Measurements from ENCODE around the gene STOM. TPM values are rescaled to one million over a fixed set of nuclear protein-coding genes. Genes with fewer than 3 reads are reported as not detected.
A peak's percentile ranks its signal among the peaks of the same experiment; 100 is the strongest.

STOM gene
- total and polyA plus RNA-seq, 4 donors: 40.5 to 106 (median 63.9) TPM

- 80% methylated on average over 2 of the region's 3 CpGs for WGBS (ENCODE audit: insufficient coverage)
- Histone ChIP-seq H3K36me3 (ENCODE audit: control insufficient read depth, insufficient read depth, low read length) (no peaks in the 10 kb centered on the region), H3K27ac (ENCODE audit: low read depth, low read length) (no peak overlapping the region), H3K27me3 (ENCODE audit: control insufficient read depth, insufficient read depth, low read length) (no peaks in the 10 kb centered on the region), H3K9me3 (ENCODE audit: control insufficient read depth, insufficient read depth, low read length) (no peaks in the 10 kb centered on the region), H3K4me3 (ENCODE audit: low read depth, low read length) (no peak overlapping the region), H3K4me1 (ENCODE audit: control insufficient read depth, insufficient read depth, low read length) (no peaks in the 10 kb centered on the region)
- no peak for DNase-seq (ENCODE audit: low read depth in 4 of 6, low spot score in 6 of 6)
These were observed 24.2 kb upstream of the STOM start for GRCh38 chr9:121394292-121394691.

- Histone ChIP-seq H3K4me1 (ENCODE audit: control insufficient read depth, insufficient read depth, low read length) (no peaks in the 10 kb centered on the region), H3K27ac (ENCODE audit: low read depth, low read length) (no peak overlapping the region), H3K27me3 (ENCODE audit: control insufficient read depth, insufficient read depth, low read length) (no peaks in the 10 kb centered on the region), H3K9me3 (ENCODE audit: control insufficient read depth, insufficient read depth, low read length) (no peaks in the 10 kb centered on the region), H3K4me3 (ENCODE audit: low read depth, low read length) (no peak overlapping the region), H3K36me3 (ENCODE audit: control insufficient read depth, insufficient read depth, low read length) (no peaks in the 10 kb centered on the region)
- no peak for DNase-seq (ENCODE audit: low read depth in 4 of 6, low spot score in 6 of 6)
- WGBS (ENCODE audit: insufficient coverage): no CpG with 5 or more reads among the region's 2 CpGs
These were observed 23.3 kb upstream of the STOM start for GRCh38 chr9:121393318-121393717.

- H3K36me3 ChIP-seq (ENCODE audit: control insufficient read depth, insufficient read depth, low read length): no peaks in the 10 kb centered on the region
- no peaks in the 10 kb centered on the region for H3K4me1 ChIP-seq (ENCODE audit: control insufficient read depth, insufficient read depth, low read length)
- no peaks in the 10 kb centered on the region for H3K27me3 ChIP-seq (ENCODE audit: control insufficient read depth, insufficient read depth, low read length)
- DNase-seq (ENCODE audit: low read depth in 4 of 6, low spot score in 6 of 6): no peak
- no peaks in the 10 kb centered on the region for H3K9me3 ChIP-seq (ENCODE audit: control insufficient read depth, insufficient read depth, low read length)
- WGBS (ENCODE audit: insufficient coverage): no CpG with 5 or more reads among the region's 1 CpG
- H3K27ac ChIP-seq (ENCODE audit: low read depth, low read length): no peak overlapping the region
- no peak overlapping the region for H3K4me3 ChIP-seq (ENCODE audit: low read depth, low read length)
These were observed 20.3 kb upstream of the STOM start for GRCh38 chr9:121390372-121390771.

GRCh38 chr9:121388140-121388905 is 18.3 kb upstream of the STOM start:
- WGBS (ENCODE audit: insufficient coverage): 87% methylated on average over 3 of the region's 4 CpGs
- H3K4me3 ChIP-seq (ENCODE audit: low read depth, low read length): no peak overlapping the region
- no peaks in the 10 kb centered on the region for H3K27me3 ChIP-seq (ENCODE audit: control insufficient read depth, insufficient read depth, low read length)
- H3K9me3 ChIP-seq (ENCODE audit: control insufficient read depth, insufficient read depth, low read length): no peaks in the 10 kb centered on the region
- DNase-seq (ENCODE audit: low read depth in 4 of 6, low spot score in 6 of 6): no peak
- no peaks in the 10 kb centered on the region for H3K4me1 ChIP-seq (ENCODE audit: control insufficient read depth, insufficient read depth, low read length)
- no peaks in the 10 kb centered on the region for H3K36me3 ChIP-seq (ENCODE audit: control insufficient read depth, insufficient read depth, low read length)
- no peak overlapping the region for H3K27ac ChIP-seq (ENCODE audit: low read depth, low read length)

- WGBS (ENCODE audit: insufficient coverage): 100% methylated on average over 1 of the region's 2 CpGs
- H3K4me3 ChIP-seq (ENCODE audit: low read depth, low read length): no peak overlapping the region
- no peaks in the 10 kb centered on the region for H3K36me3 ChIP-seq (ENCODE audit: control insufficient read depth, insufficient read depth, low read length)
- no peaks in the 10 kb centered on the region for H3K27me3 ChIP-seq (ENCODE audit: control insufficient read depth, insufficient read depth, low read length)
- no peak overlapping the region for H3K27ac ChIP-seq (ENCODE audit: low read depth, low read length)
- DNase-seq (ENCODE audit: low read depth in 4 of 6, low spot score in 6 of 6): no peak
- no peaks in the 10 kb centered on the region for H3K9me3 ChIP-seq (ENCODE audit: control insufficient read depth, insufficient read depth, low read length)
- no peaks in the 10 kb centered on the region for H3K4me1 ChIP-seq (ENCODE audit: control insufficient read depth, insufficient read depth, low read length)
These were observed 16.6 kb upstream of the STOM start for GRCh38 chr9:121386442-121387175.

GRCh38 chr9:121383715-121384114 is 13.7 kb upstream of the STOM start:
- Histone ChIP-seq H3K4me1 (ENCODE audit: control insufficient read depth, insufficient read depth, low read length) (no peaks in the 10 kb centered on the region), H3K27ac (ENCODE audit: low read depth, low read length) (no peak overlapping the region), H3K4me3 (ENCODE audit: low read depth, low read length) (no peak overlapping the region), H3K9me3 (ENCODE audit: control insufficient read depth, insufficient read depth, low read length) (no peaks in the 10 kb centered on the region), H3K27me3 (ENCODE audit: control insufficient read depth, insufficient read depth, low read length) (no peaks in the 10 kb centered on the region), H3K36me3 (ENCODE audit: control insufficient read depth, insufficient read depth, low read length) (no peaks in the 10 kb centered on the region)
- no peak for DNase-seq (ENCODE audit: low read depth in 4 of 6, low spot score in 6 of 6)
- whole genome bisulfite sequencing (ENCODE audit: insufficient coverage): 80% methylated on average over 5 of the region's 6 CpGs

- Histone ChIP-seq H3K36me3 (ENCODE audit: control insufficient read depth, insufficient read depth, low read length) (no peaks in the 10 kb centered on the region), H3K27ac (ENCODE audit: low read depth, low read length) (no peak overlapping the region), H3K4me1 (ENCODE audit: control insufficient read depth, insufficient read depth, low read length) (no peaks in the 10 kb centered on the region), H3K4me3 (ENCODE audit: low read depth, low read length) (no peak overlapping the region), H3K9me3 (ENCODE audit: control insufficient read depth, insufficient read depth, low read length) (no peaks in the 10 kb centered on the region), H3K27me3 (ENCODE audit: control insufficient read depth, insufficient read depth, low read length) (no peaks in the 10 kb centered on the region)
- no peak for DNase-seq (ENCODE audit: low read depth in 4 of 6, low spot score in 6 of 6)
These were observed 10.8 kb upstream of the STOM start for GRCh38 chr9:121380846-121381245.

- no peak overlapping the region for H3K4me3 ChIP-seq (ENCODE audit: low read depth, low read length)
- H3K4me1 ChIP-seq (ENCODE audit: control insufficient read depth, insufficient read depth, low read length): no peaks in the 10 kb centered on the region
- H3K36me3 ChIP-seq (ENCODE audit: control insufficient read depth, insufficient read depth, low read length): no peaks in the 10 kb centered on the region
- no peaks in the 10 kb centered on the region for H3K27me3 ChIP-seq (ENCODE audit: control insufficient read depth, insufficient read depth, low read length)
- H3K27ac ChIP-seq (ENCODE audit: low read depth, low read length): no peak overlapping the region
- WGBS (ENCODE audit: insufficient coverage): no CpG with 5 or more reads among the region's 4 CpGs
- peak in 1 of 6 donors; percentile 57 for DNase-seq (ENCODE audit: low read depth in 4 of 6, low spot score in 6 of 6)
- no peaks in the 10 kb centered on the region for H3K9me3 ChIP-seq (ENCODE audit: control insufficient read depth, insufficient read depth, low read length)
These were observed 6.3 kb upstream of the STOM start for GRCh38 chr9:121376214-121376830.

- Histone ChIP-seq H3K4me1 (ENCODE audit: control insufficient read depth, insufficient read depth, low read length) (peaks cover 16% of the 10 kb centered on the region), H3K27me3 (ENCODE audit: control insufficient read depth, insufficient read depth, low read length) (no peaks in the 10 kb centered on the region), H3K27ac (ENCODE audit: low read depth, low read length) (no peak overlapping the region), H3K4me3 (ENCODE audit: low read depth, low read length) (no peak overlapping the region), H3K36me3 (ENCODE audit: control insufficient read depth, insufficient read depth, low read length) (no peaks in the 10 kb centered on the region), H3K9me3 (ENCODE audit: control insufficient read depth, insufficient read depth, low read length) (no peaks in the 10 kb centered on the region)
- WGBS (ENCODE audit: insufficient coverage): 80% methylated on average over 2 of the region's 5 CpGs
- no peak for DNase-seq (ENCODE audit: low read depth in 4 of 6, low spot score in 6 of 6)
These were observed 3.1 kb upstream of the STOM start for GRCh38 chr9:121373011-121373729.

Data from spinal cord (tissue), 10 donors.